Mammary epithelial cell (primary cell): Measurements from ENCODE around the gene AFP.

Experiments
- EZH2 ChIP-seq: IDR thresholded peaks from 2 replicates; pipeline ENCODE4 v1.6.1; 2012; ENCODE audit warnings: low read length, inconsistent platforms, borderline replicate concordance
- TF ChIP-seq, protein P1 (sequence below), 2 donors: IDR thresholded peaks in 1 of 2; conservative IDR thresholded peaks in 1 of 2; 2 replicates each; pipeline ENCODE4 v1.5.1; 2011 to 2012; ENCODE audit warnings: inconsistent platforms in 2 of 2, low read length in 2 of 2, mild to moderate bottlenecking in 2 of 2, control low read depth in 1 of 2, low read depth in 1 of 2; ENCODE audit not compliant: insufficient read depth in 1 of 2; ENCODE audit errors: extremely low read depth in 1 of 2

DNA sequence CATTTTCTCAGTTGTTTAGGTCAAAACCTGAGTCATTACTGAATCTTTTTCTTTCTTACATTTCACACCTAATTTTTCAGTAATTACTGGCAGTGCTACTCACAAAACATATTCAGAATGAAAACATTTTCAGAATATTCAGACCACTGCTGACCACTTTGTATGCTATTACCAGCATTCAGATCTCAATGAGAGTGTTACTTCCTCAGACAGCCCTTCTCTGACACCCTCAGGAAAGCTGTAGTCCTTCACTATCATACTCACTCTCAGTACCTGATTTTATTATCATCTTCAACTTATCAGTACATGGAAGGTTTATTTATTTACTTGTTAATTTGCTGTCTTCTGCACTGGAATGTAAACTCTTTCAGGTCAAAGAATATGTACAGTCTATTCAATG lies 44.2 kb upstream of the AFP start:
- TF ChIP-seq, protein P1, sequence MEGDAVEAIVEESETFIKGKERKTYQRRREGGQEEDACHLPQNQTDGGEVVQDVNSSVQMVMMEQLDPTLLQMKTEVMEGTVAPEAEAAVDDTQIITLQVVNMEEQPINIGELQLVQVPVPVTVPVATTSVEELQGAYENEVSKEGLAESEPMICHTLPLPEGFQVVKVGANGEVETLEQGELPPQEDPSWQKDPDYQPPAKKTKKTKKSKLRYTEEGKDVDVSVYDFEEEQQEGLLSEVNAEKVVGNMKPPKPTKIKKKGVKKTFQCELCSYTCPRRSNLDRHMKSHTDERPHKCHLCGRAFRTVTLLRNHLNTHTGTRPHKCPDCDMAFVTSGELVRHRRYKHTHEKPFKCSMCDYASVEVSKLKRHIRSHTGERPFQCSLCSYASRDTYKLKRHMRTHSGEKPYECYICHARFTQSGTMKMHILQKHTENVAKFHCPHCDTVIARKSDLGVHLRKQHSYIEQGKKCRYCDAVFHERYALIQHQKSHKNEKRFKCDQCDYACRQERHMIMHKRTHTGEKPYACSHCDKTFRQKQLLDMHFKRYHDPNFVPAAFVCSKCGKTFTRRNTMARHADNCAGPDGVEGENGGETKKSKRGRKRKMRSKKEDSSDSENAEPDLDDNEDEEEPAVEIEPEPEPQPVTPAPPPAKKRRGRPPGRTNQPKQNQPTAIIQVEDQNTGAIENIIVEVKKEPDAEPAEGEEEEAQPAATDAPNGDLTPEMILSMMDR (conservative IDR thresholded peaks at IDR 0.05 in 1 of 2, IDR thresholded peaks at IDR 0.05 in 1 of 2; ENCODE audit: extremely low read depth in 1 of 2, insufficient read depth in 1 of 2, low read depth in 1 of 2, low read length in 2 of 2), result no peak
- TF ChIP-seq EZH2, result no peak
